Psoas muscle (tissue), 8 donors: Measurements from ENCODE around the gene FRAS1. TPM values are rescaled to one million over a fixed set of nuclear protein-coding genes. Genes with fewer than 3 reads are reported as not detected.

ENCODE experiments used
- ATAC-seq, 4 donors: fragments of 200-7000 bp; cut with Tn5 transposase; one replicate each; pipeline ENCODE4 v1.9.1; 2020; ENCODE audit warnings: moderate library complexity in 3 of 4, mild to moderate bottlenecking in 2 of 4
- DNase-seq, 2 donors: peaks; one replicate each; pipeline ENCODE4 v3.0.0-alpha.2; 2020
- H3K27ac ChIP-seq: fragments of 200-600 bp; one replicate; pipeline ENCODE4 v1.8.0; 2022
- H3K27me3 ChIP-seq, 3 donors: fragments of 200-600 bp in 1 of 3; one replicate each; pipeline versions ENCODE4 v1.6.1 to v1.8.0; 2013 to 2022; ENCODE audit warnings: low read length in 2 of 3, mild to moderate bottlenecking in 2 of 3, moderate library complexity in 1 of 3; ENCODE audit not compliant: insufficient read depth in 3 of 3
- H3K36me3 ChIP-seq, 2 donors: fragments of 200-600 bp in 1 of 2; one replicate each; pipeline versions ENCODE4 v1.6.1 to v1.8.0; 2013 to 2022; ENCODE audit warnings: low read depth in 1 of 2, mild to moderate bottlenecking in 1 of 2, moderate library complexity in 1 of 2; ENCODE audit not compliant: insufficient read depth in 1 of 2
- H3K4me1 ChIP-seq: fragments of 200-600 bp; one replicate; pipeline ENCODE4 v1.8.0; 2022
- H3K4me3 ChIP-seq: fragments of 200-600 bp; one replicate; pipeline ENCODE4 v1.8.0; 2022; ENCODE audit warnings: mild to moderate bottlenecking
- H3K9me3 ChIP-seq: fragments of 200-600 bp; one replicate; pipeline ENCODE4 v1.8.0; 2022
- WGBS, 3 donors: extraction: QIAGEN DNeasy Blood & Tissue Kit; methylation state at CpG; one replicate each; pipeline versions ENCODE4 v1.1.6 to v1.1.7; 2013; 5-methylcytosine and 5-hydroxymethylcytosine counted together
- intact Hi-C, 2 donors: fragments of 100-400 bp; cut with DNase I; formaldehyde crosslinking; loops; one replicate each; pipeline versions ENCODE4 v1.11.0 to v1.14.2; 2022
- polyA plus RNA-seq, 3 donors: library from polyadenylated mRNA; stranded (reverse); fragments of 200-250 nt; gene quantifications; one replicate each; pipeline ENCODE4 v1.2.3, GENCODE V29; 2013
- total RNA-seq, 4 donors: library from RNA; stranded (reverse); fragmentation: NEBNext Ultra II Directional in 2 of 4; extraction: Animal tissue kit (Norgen Biotek cat#: 25700) in 2 of 4; gene quantifications; one replicate each; pipeline versions ENCODE4 v1.2.1 to v1.2.4, GENCODE V29; 2021 to 2023
- TF ChIP-seq, protein P1 (sequence below): fragments of 200-600 bp; IDR thresholded peaks from one replicate; pipeline ENCODE4 v1.8.0; 2022; ENCODE audit warnings: antibody characterized with exemption
- donor health status: healthy with polysubstance abuse.
- donor health status: DM: no; HTN: no; CAD: no; lungs with moderate emphysema.
- donor health status: Bipolar disorder and iron deficiency.
- donor health status: healthy.
- donor health status: DM: yes; HTN: yes; CAD: no.
- donor health status: DM: no; HTN: no; CAD: no.
- donor health status: DM: no; HTN: no; CAD: no.
- donor health status: DM: yes; HTN: yes; CAD: no.

FRAS1 gene
- total and polyA plus RNA-seq, 7 donors = 0.08 to 3.0 (median 0.42) TPM

DNA sequence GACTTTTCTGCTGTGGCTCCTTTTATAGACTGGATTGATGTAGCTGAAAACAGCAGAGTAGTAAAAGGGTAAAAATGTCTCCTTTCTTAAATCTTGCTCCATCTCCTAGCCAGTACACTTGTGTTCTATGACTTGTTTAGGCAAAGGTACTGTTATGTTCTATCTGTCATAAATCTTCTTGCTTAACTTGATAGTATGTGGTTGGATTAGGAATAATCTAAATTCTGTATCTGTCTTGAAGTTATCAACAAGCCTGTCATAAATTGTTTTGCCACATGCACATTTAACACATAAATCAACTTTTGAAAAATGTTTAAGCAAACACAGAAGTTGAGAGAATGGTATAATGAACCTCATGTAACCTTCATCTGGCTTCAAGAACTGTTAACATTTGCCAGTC, 157.0 kb downstream of the FRAS1 start:
- intact Hi-C loops = no loop called here
- ATAC-seq = no peak

DNA sequence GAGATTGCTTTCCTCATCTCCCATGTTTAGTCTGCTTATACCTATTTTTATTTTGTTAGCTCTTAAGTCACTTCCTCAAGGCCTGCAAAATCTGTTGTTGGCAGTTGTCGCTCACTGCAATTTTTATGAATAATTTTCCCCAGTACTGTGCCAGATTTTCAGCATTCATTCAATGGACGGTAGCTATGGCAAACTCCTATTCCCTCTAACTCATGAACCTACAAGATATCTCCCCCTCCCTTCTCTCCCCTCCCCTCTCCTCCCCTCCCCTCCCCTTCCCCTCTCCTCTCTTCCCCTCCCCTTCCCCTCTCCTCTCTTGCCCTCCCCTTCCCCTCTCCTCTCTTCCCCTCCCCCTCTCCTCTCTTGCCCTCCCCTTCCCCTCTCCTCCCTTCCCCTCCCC, 160.4 kb downstream of the FRAS1 start:
- DNase-seq = no peak
- no peaks in the 10 kb centered on the region for H3K9me3 ChIP-seq

More for the DNA sequence above, 157.0 kb downstream of the FRAS1 start:
- H3K27me3 ChIP-seq = no peaks in the 10 kb centered on the region
- H3K4me1 ChIP-seq = no peaks in the 10 kb centered on the region
- no peak overlapping the region for H3K27ac ChIP-seq
- no peaks in the 10 kb centered on the region for H3K36me3 ChIP-seq
- no peak overlapping the region for H3K4me3 ChIP-seq
- H3K9me3 ChIP-seq = no peaks in the 10 kb centered on the region
- TF ChIP-seq, protein P1, sequence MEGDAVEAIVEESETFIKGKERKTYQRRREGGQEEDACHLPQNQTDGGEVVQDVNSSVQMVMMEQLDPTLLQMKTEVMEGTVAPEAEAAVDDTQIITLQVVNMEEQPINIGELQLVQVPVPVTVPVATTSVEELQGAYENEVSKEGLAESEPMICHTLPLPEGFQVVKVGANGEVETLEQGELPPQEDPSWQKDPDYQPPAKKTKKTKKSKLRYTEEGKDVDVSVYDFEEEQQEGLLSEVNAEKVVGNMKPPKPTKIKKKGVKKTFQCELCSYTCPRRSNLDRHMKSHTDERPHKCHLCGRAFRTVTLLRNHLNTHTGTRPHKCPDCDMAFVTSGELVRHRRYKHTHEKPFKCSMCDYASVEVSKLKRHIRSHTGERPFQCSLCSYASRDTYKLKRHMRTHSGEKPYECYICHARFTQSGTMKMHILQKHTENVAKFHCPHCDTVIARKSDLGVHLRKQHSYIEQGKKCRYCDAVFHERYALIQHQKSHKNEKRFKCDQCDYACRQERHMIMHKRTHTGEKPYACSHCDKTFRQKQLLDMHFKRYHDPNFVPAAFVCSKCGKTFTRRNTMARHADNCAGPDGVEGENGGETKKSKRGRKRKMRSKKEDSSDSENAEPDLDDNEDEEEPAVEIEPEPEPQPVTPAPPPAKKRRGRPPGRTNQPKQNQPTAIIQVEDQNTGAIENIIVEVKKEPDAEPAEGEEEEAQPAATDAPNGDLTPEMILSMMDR = no peak
- no peak for DNase-seq

DNA sequence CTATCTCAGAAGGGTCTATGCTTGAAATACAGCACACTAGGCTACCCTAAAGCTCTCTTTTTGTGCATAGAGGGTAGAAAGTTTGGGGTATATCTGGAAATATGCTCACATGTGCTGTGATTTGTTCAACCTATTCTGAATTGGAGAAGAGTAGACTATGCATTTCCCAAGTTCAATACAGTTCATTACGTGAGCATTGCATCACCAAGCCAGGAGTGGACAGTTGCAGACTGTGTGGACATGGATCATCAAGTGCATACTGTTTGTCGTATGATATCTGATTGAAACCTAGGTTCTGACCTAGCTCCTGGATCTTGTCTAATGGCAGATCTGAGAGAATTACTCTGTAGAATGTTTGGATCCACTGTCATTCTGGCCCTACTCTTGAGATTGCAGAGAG, 161.1 kb downstream of the FRAS1 start:
- intact Hi-C loops = no loop called here
- DNase-seq = no peak
- Histone ChIP-seq H3K27me3 (no peaks in the 10 kb centered on the region), H3K36me3 (no peaks in the 10 kb centered on the region), H3K9me3 (no peaks in the 10 kb centered on the region), H3K27ac (no peak overlapping the region), H3K4me3 (no peak overlapping the region), H3K4me1 (no peaks in the 10 kb centered on the region)
- TF ChIP-seq, protein P1 = no peak
- WGBS, 3 donors = 88 to 98% (median 97%) methylated on average over 2 of the region's 2 CpGs
- no peak for ATAC-seq

More for the DNA sequence above, 160.4 kb downstream of the FRAS1 start:
- intact Hi-C loops = no loop called here
- no peak for ATAC-seq
- Histone ChIP-seq H3K36me3 (no peaks in the 10 kb centered on the region), H3K27me3 (no peaks in the 10 kb centered on the region), H3K4me3 (no peak overlapping the region), H3K27ac (no peak overlapping the region), H3K4me1 (no peaks in the 10 kb centered on the region)
- WGBS, 3 donors = 65 to 87% (median 83%) methylated on average over 2 of the region's 2 CpGs
- TF ChIP-seq, protein P1 = no peak

DNA sequence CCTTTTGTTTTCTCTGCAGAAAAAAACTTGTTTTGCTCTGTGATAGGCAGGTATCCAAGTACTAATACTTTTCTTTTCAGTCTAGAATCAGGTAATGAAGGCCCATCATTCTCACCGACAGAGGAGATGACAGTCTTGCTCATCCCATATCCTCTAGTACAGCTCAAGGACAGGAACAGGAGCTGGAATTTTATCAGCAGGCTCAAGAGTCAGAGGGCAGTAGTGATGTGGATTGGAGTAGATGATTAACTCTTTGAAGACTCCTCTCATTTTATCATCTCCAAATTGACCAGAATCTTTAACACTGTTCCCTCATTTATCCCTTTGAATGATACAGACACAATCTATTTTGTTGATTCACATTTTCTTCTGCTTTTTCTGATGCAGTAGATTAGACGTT, 162.7 kb downstream of the FRAS1 start:
- TF ChIP-seq, protein P1 = no peak
- WGBS, 3 donors = 81 to 91% (median 83%) methylated on average over 2 of the region's 2 CpGs
- intact Hi-C loops = no loop called here

GRCh38 chr4:78220283-78220682, 163.2 kb downstream of the FRAS1 start:
- whole genome bisulfite sequencing, 3 donors = 72 to 77% (median 75%) methylated on average over 3 of the region's 3 CpGs
- DNase-seq (no peak), ATAC-seq (no peak)
- intact Hi-C loops = no loop called here
- H3K4me1 ChIP-seq = no peaks in the 10 kb centered on the region
- H3K36me3 ChIP-seq = no peaks in the 10 kb centered on the region
- TF ChIP-seq, protein P1 = no peak
- no peaks in the 10 kb centered on the region for H3K27me3 ChIP-seq
- no peaks in the 10 kb centered on the region for H3K9me3 ChIP-seq
- H3K4me3 ChIP-seq = no peak overlapping the region
- no peak overlapping the region for H3K27ac ChIP-seq

More for the DNA sequence above, 162.7 kb downstream of the FRAS1 start:
- DNase-seq = no peak
- H3K36me3 ChIP-seq = no peaks in the 10 kb centered on the region
- no peaks in the 10 kb centered on the region for H3K4me1 ChIP-seq
- no peak overlapping the region for H3K4me3 ChIP-seq
- no peaks in the 10 kb centered on the region for H3K9me3 ChIP-seq
- no peak overlapping the region for H3K27ac ChIP-seq
- H3K27me3 ChIP-seq = no peaks in the 10 kb centered on the region
- no peak for ATAC-seq
